H9 (cell line): ENCODE results near the gene TFPI. TPM values are rescaled to one million over a fixed set of nuclear protein-coding genes. Genes with fewer than 3 reads are reported as not detected.

ENCODE experiments used
- DNase-seq: peaks from one replicate; pipeline ENCODE4 v3.0.0-alpha.2; 2017
- H2AFZ ChIP-seq: one replicate; pipeline ENCODE4 v1.6.1; 2013; ENCODE audit warnings: mild to moderate bottlenecking, low read length, control low read depth, moderate library complexity
- H2AK5ac ChIP-seq: 2 replicates; pipeline ENCODE4 v1.6.1; 2013; ENCODE audit warnings: low read length, control low read depth, mixed read lengths; ENCODE audit not compliant: insufficient read length
- H2BK120ac ChIP-seq: one replicate; pipeline ENCODE4 v1.6.1; 2013; ENCODE audit warnings: low read depth, mild to moderate bottlenecking, low read length, control low read depth, inconsistent platforms; ENCODE audit not compliant: poor library complexity, severe bottlenecking
- H2BK12ac ChIP-seq: 2 replicates; pipeline ENCODE4 v1.6.1; 2013; ENCODE audit warnings: low read length, control low read depth, mixed read lengths, low read depth; ENCODE audit not compliant: insufficient read length
- H2BK15ac ChIP-seq: 2 replicates; pipeline ENCODE4 v1.6.1; 2013; ENCODE audit warnings: low read depth, low read length, control low read depth
- H2BK20ac ChIP-seq: one replicate; pipeline ENCODE4 v1.6.1; 2013; ENCODE audit warnings: low read depth, mild to moderate bottlenecking, low read length, control low read depth, inconsistent platforms; ENCODE audit not compliant: poor library complexity, severe bottlenecking
- H2BK5ac ChIP-seq: 2 replicates; pipeline ENCODE4 v1.6.1; 2013; ENCODE audit warnings: low read length, control low read depth, mixed read lengths; ENCODE audit not compliant: insufficient read length
- H3K14ac ChIP-seq: 2 replicates; pipeline ENCODE4 v1.6.1; 2013; ENCODE audit warnings: low read length, control low read depth; ENCODE audit not compliant: insufficient read depth
- H3K18ac ChIP-seq: 2 replicates; pipeline ENCODE4 v1.6.1; 2013; ENCODE audit warnings: low read depth, mild to moderate bottlenecking, mixed read lengths, low read length, control low read depth; ENCODE audit not compliant: insufficient read length
- H3K23ac ChIP-seq: 2 replicates; pipeline ENCODE4 v1.6.1; 2013; ENCODE audit warnings: low read length, control low read depth, mixed read lengths, low read depth; ENCODE audit not compliant: insufficient read length
- H3K23me2 ChIP-seq: 2 replicates; pipeline ENCODE4 v1.6.1; 2013; ENCODE audit warnings: low read depth, mild to moderate bottlenecking, mixed read lengths, low read length, control low read depth; ENCODE audit not compliant: insufficient read length, poor library complexity, severe bottlenecking
- H3K27ac ChIP-seq: 2 replicates; pipeline ENCODE4 v1.5.1; 2013; ENCODE audit warnings: low read length, control low read depth, mixed read lengths, low read depth; ENCODE audit not compliant: insufficient read length
- H3K27me3 ChIP-seq: 2 replicates; pipeline ENCODE4 v1.6.1; 2013; ENCODE audit warnings: low read length, control low read depth, inconsistent platforms; ENCODE audit not compliant: insufficient read depth
- H3K4ac ChIP-seq: 2 replicates; pipeline ENCODE4 v1.6.1; 2013; ENCODE audit warnings: low read depth, mild to moderate bottlenecking, control low read depth, inconsistent platforms, low read length, moderate library complexity
- H3K4me1 ChIP-seq: 2 replicates; pipeline ENCODE4 v1.6.1; 2013; ENCODE audit warnings: low read length, control low read depth, inconsistent platforms; ENCODE audit not compliant: insufficient read depth
- H3K4me2 ChIP-seq: 2 replicates; pipeline ENCODE4 v1.6.1; 2013; ENCODE audit warnings: low read length, control low read depth, mixed read lengths; ENCODE audit not compliant: insufficient read length, insufficient read depth
- H3K56ac ChIP-seq: 2 replicates; pipeline ENCODE4 v1.6.1; 2013; ENCODE audit warnings: low read depth, mild to moderate bottlenecking, mixed read lengths, low read length, control low read depth; ENCODE audit not compliant: insufficient read length
- H3K79me1 ChIP-seq: 2 replicates; pipeline ENCODE4 v1.6.1; 2013; ENCODE audit warnings: low read depth, mild to moderate bottlenecking, moderate library complexity, low read length, control low read depth, inconsistent platforms; ENCODE audit not compliant: insufficient read depth, poor library complexity, severe bottlenecking
- H3K79me2 ChIP-seq: 2 replicates; pipeline ENCODE4 v1.6.1; 2013; ENCODE audit warnings: low read length, control low read depth, inconsistent platforms; ENCODE audit not compliant: insufficient read depth
- H3K9ac ChIP-seq: 2 replicates; pipeline ENCODE4 v1.6.1; 2013; ENCODE audit warnings: low read length, control low read depth, mixed read lengths; ENCODE audit not compliant: insufficient read length; ENCODE audit errors: extremely low read depth
- H3K9me3 ChIP-seq: one replicate; pipeline ENCODE4 v1.6.1; 2013; ENCODE audit warnings: low read depth, low read length, inconsistent platforms; ENCODE audit not compliant: control insufficient read depth
- H3T11ph ChIP-seq: one replicate; pipeline ENCODE4 v1.6.1; 2013; ENCODE audit warnings: mild to moderate bottlenecking, low read length, control low read depth, inconsistent platforms
- H4K20me1 ChIP-seq: one replicate; pipeline ENCODE4 v1.6.1; 2013; ENCODE audit not compliant: control insufficient read depth, insufficient read length, insufficient read depth
- H4K5ac ChIP-seq: 2 replicates; pipeline ENCODE4 v1.6.1; 2013; ENCODE audit warnings: low read depth, mild to moderate bottlenecking, mixed read lengths, low read length, control low read depth; ENCODE audit not compliant: insufficient read length
- H4K8ac ChIP-seq: replicated peaks from 2 replicates; pipeline ENCODE4 v1.6.1; 2013; ENCODE audit warnings: low read length, control low read depth, mixed read lengths, low read depth; ENCODE audit not compliant: insufficient read length
- H4K91ac ChIP-seq: 2 replicates; pipeline ENCODE4 v1.6.1; 2013; ENCODE audit warnings: low read depth, mild to moderate bottlenecking, moderate library complexity, mixed read lengths, low read length, control low read depth; ENCODE audit not compliant: insufficient read length
- H3K27ac Mint-ChIP-seq, 3 experiments: 2 replicates in 2 of 3; 3 replicates in 1 of 3; pipeline ENCODE4 v1.8.0; 2020 to 2021; ENCODE audit warnings: mixed read lengths in 3 of 3, mild to moderate bottlenecking in 1 of 3, moderate library complexity in 1 of 3
- H3K27me3 Mint-ChIP-seq: 2 replicates; pipeline ENCODE4 v1.8.0; 2021; ENCODE audit warnings: low read depth, mild to moderate bottlenecking, moderate library complexity, mixed read lengths
- H3K36me3 Mint-ChIP-seq, 3 experiments: 2 replicates in 2 of 3; 3 replicates in 1 of 3; pipeline ENCODE4 v1.8.0; 2020 to 2021; ENCODE audit warnings: low read depth in 3 of 3, mixed read lengths in 3 of 3; ENCODE audit not compliant: insufficient read depth in 1 of 3
- H3K4me1 Mint-ChIP-seq, 2 experiments: 2 replicates each; pipeline ENCODE4 v1.8.0; 2020; ENCODE audit warnings: mixed read lengths in 2 of 2
- H3K4me3 Mint-ChIP-seq, 2 experiments: 2 replicates in 1 of 2; 3 replicates in 1 of 2; pipeline ENCODE4 v1.8.0; 2020 to 2021; ENCODE audit warnings: mild to moderate bottlenecking in 2 of 2, mixed read lengths in 2 of 2, moderate library complexity in 1 of 2
- H3K9me3 Mint-ChIP-seq, 2 experiments: 2 replicates in 1 of 2; 3 replicates in 1 of 2; pipeline ENCODE4 v1.8.0; 2020; ENCODE audit warnings: mild to moderate bottlenecking in 2 of 2, mixed read lengths in 2 of 2, moderate library complexity in 1 of 2
- WGBS: extraction: QIAGEN DNeasy Blood & Tissue Kit; methylation state at CpG from one replicate; pipeline ENCODE4 v1.1.7; 2013; ENCODE audit warnings: missing lambda C conversion rate, low lambda C conversion rate, mixed read lengths; ENCODE audit not compliant: insufficient read length; ENCODE audit errors: extremely low coverage; 5-methylcytosine and 5-hydroxymethylcytosine counted together
- total RNA-seq: library from RNA; stranded (reverse); gene quantifications from 2 replicates; pipeline ENCODE4 v1.2.1, GENCODE V29; 2021
- TF ChIP-seq, protein P1 (sequence below): fragments of 200-600 bp; sonication (generic); conservative IDR thresholded peaks from 3 replicates; pipeline ENCODE4 v1.8.0; 2021; ENCODE audit warnings: antibody characterized with exemption, mild to moderate bottlenecking

TFPI gene
- total RNA-seq, 1 experiment from 2014 or later, result 5.8 TPM

DNA sequence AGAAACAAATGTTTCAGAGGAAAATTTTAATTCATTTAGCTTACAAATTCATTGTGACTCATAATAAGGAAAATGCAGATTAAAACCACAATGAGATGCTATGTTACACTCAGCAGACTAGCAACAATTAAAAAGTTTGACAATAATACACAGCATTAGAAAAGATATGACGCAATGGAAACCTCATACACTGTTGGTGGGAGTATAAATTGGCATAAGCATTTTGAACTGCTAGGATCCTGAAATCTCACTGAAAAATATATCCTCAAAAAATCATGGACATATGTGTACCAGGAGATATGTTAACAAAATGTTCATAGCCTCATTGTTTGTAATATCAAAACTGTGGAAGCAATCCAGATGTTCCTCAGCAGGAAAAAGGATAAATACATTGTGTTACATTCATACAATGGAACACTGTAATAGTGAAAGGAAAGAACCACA lies 119.9 kb downstream of the TFPI start:
- Mint-ChIP-seq H3K4me1 (no peaks in the 10 kb centered on the region), H3K36me3 (no peaks in the 10 kb centered on the region), H3K9me3 (no peaks in the 10 kb centered on the region), H3K27me3 (no peaks in the 10 kb centered on the region), H3K27ac (no peak overlapping the region), H3K4me3 (no peak overlapping the region)
- Histone ChIP-seq H2BK5ac (no peak overlapping the region), H2BK15ac (no peak overlapping the region), H2BK20ac (no peak overlapping the region), H3K56ac (no peak overlapping the region), H4K5ac (no peak overlapping the region), H3K79me1 (no peaks in the 10 kb centered on the region), H3K79me2 (no peaks in the 10 kb centered on the region), H3T11ph (no peak overlapping the region), H2AK5ac (no peak overlapping the region), H3K9ac (no peak overlapping the region), H3K9me3 (no peaks in the 10 kb centered on the region), H2AFZ (no peak overlapping the region), H2BK120ac (no peak overlapping the region), H3K4me2 (no peak overlapping the region), H3K14ac (no peak overlapping the region), H3K27me3 (no peaks in the 10 kb centered on the region), H4K91ac (no peak overlapping the region), H3K27ac (no peak overlapping the region), H3K23me2 (no peaks in the 10 kb centered on the region), H3K18ac (no peak overlapping the region), H4K20me1 (no peaks in the 10 kb centered on the region), H3K23ac (no peak overlapping the region), H4K8ac (no peak overlapping the region), H2BK12ac (no peak overlapping the region), H3K4me1 (0 out of 2 replicates have a peak, but pooled peaks cover 2% of the 10 kb centered on the region), H3K4ac (no peak overlapping the region)
- no peak for DNase-seq
- WGBS, result no CpG with 5 or more reads among the region's 1 CpG
- TF ChIP-seq, protein P1, sequence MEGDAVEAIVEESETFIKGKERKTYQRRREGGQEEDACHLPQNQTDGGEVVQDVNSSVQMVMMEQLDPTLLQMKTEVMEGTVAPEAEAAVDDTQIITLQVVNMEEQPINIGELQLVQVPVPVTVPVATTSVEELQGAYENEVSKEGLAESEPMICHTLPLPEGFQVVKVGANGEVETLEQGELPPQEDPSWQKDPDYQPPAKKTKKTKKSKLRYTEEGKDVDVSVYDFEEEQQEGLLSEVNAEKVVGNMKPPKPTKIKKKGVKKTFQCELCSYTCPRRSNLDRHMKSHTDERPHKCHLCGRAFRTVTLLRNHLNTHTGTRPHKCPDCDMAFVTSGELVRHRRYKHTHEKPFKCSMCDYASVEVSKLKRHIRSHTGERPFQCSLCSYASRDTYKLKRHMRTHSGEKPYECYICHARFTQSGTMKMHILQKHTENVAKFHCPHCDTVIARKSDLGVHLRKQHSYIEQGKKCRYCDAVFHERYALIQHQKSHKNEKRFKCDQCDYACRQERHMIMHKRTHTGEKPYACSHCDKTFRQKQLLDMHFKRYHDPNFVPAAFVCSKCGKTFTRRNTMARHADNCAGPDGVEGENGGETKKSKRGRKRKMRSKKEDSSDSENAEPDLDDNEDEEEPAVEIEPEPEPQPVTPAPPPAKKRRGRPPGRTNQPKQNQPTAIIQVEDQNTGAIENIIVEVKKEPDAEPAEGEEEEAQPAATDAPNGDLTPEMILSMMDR, result no peak
